Fibroblast of skin of back (primary cell): Measurements from ENCODE around the gene B3GALT5.
A peak's percentile ranks its signal among the peaks of the same experiment; 100 is the strongest.
"Not testable (repeated sequence)": the region's sequence is repeated elsewhere in the genome, so short reads cannot be mapped to it uniquely, and the experiment has no call there.

Experiments used
- DNase-seq: peaks from one replicate; pipeline ENCODE4 v3.0.0-alpha.2; 2013

B3GALT5 gene

GRCh38 chr21:39668369-39668768 is 55.6 kb downstream of the B3GALT5 start:
- DNase-seq = no peak

DNA sequence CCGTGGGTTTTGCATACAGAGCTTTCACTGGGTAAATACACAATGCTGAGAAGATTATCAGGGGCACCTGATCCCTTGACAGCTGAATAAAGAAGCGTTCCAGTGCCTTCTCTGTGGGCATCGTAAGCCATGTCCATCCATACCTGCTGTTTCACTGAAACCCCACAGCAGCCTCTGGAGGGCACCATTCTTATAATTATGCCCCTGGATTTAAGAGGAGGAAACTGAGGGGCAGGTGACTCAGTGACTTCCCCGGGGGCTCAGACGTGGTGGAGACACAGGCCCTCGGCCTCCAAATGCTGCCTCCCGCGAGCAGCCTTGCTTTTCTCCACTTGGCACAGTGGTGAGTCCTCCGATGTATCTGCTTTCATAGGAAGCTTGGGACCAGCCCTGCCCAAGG is 56.7 kb downstream of the B3GALT5 start:
- no peak for DNase-seq

DNA sequence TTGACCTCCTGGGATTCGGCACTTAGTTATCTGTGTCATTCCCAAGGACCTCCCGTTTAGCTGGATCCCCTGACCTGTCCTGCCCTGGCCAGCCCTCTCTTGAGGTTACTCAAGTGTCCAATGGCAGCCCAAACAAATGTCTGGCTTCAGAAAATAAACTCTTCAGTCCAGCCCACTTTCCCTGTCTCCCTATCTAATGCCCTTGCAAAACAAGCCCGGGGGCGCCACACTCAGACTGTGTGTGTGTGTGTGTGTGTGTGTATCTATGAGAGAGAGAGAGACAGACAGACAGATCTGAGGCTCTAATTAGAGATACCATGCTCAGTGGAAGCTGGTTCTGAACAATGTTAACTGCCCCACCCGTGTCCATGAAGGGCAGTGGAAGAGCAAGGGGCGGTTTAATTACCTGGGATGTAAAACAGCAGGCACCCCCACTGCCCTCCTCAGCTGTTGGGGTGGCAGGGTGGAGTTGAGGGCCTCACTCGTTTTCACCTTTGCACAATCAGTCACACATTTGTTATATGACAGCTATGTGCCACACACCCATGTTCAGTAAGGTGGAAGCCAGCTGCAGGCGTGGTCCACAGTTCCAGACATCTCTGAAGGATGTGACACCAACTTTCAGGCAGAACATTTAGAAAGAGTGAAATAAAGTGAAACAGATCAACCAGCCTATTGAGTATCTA is 57.4 kb downstream of the B3GALT5 start:
- no peak for DNase-seq

- DNase-seq = no peak
These were observed 58.0 kb downstream of the B3GALT5 start for GRCh38 chr21:39670701-39671100.

GRCh38 chr21:39671986-39672385 is 59.2 kb downstream of the B3GALT5 start:
- DNase-seq = no peak

DNA sequence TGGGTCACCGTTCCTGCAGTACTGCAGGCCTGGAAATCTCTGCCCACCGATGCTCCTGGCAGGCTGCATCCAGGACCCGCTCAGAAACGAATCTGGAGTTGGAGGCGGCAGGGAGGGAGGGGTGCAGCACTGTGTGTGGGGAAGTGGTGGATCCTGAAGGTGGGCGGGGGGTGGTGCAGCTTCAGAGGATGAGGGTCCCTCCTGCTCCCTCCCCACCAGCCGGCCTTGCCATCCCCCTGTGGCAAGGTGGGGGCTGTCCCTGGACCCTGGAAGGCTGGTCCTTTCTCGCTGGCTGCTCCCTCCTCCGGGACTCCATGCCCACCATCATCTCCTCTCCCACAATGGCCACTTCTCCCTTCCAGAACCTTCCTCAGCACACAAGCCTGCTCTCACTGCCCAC is 60.4 kb downstream of the B3GALT5 start:
- DNase-seq = no peak

DNA sequence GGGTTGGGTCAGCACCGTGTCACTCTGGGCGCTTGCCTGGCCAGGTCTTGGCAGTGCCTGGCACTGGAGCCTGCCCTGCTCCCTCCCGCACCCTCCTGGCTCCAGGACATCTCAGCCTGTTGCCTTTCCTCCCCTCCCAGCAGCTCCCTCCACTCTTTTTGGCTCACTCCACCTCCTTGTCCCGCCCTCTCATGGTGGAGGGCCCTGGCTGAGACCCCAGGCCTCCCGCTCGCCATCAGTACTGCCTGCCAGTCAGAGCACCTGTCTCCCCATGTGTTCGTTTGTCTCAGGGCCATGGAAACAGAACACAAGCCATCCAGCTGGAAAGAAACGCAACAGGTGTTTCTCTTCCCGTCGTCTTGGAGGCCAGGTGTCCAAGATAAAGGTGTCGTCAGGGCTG is 61.0 kb downstream of the B3GALT5 start:
- DNase-seq = no peak

- DNase-seq = no peak
These were observed 62.1 kb downstream of the B3GALT5 start for GRCh38 chr21:39674801-39675200.

- DNase-seq = no peak
These were observed 62.9 kb downstream of the B3GALT5 start for GRCh38 chr21:39675590-39675989.

DNA sequence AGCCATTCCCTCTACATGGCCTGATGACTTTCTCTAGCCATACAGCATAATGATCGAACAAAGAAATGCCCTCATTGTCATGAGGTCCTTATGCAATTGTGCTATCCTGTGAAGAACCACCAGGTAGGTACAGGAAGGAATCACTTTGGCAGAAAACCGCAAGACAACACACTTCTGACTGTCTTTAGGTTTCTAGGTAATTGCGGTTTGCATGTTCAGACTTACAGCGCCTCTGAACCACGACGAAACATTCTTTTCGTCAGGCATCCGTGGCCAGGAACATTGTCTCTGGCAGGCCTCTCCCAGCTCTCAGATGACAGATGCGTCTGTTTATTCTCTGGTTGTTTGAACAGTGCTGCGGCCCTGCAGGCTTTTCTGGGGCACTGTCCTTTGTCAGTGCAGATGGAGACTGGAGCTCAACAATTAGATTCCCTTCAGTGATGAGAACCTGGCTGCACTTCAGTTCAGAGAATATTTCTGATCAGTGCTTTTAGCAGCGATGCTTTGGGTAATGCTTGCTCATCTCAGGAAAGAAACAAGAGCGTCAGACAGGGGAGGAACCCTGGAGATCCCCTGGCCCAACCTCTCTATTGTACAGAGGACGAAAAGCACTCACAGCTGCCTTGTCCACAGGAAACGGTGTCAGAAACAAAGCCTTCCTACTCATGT is 63.4 kb downstream of the B3GALT5 start:
- DNase-seq = peak; percentile 20

- no peak for DNase-seq
These were observed 67.5 kb downstream of the B3GALT5 start for GRCh38 chr21:39680216-39680615.

DNA sequence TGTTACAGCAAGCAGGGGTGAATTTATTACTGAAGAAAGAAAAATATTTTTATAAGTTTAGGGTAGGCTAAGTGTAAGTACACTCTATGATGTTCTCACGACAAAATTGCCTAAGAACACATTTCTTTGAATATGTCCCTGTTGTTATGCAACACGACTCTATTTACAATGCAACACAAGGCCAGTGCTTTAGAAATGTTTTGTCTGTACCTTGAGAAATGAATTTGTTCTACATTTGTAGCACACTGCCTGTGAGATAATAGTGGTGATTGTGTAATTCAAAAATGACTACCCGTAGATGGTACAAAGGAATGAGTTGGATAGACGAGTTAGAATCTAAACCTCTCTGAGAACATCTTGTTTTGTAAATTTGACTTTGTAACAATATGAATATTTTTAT is 68.5 kb downstream of the B3GALT5 start:
- DNase-seq = no peak

DNA sequence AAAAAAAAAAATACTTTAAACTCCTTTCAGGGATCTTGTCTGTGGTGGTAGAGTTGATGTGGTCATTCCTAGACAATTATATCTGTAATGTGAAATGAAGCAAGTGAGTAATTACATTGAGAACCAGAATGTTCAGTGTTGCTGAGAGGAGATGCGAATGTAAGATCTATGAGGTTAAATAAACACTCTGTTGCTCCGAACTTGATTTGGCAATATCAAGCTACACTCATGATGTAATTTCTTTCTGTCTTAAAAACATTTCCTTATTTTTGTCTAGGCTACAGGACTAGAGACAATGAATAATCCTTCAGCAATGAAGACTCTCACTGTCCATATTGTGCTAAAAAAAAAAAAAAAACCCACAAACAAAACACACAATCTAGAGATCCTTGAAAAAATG is 69.1 kb downstream of the B3GALT5 start:
- peak; percentile 91 for DNase-seq

DNA sequence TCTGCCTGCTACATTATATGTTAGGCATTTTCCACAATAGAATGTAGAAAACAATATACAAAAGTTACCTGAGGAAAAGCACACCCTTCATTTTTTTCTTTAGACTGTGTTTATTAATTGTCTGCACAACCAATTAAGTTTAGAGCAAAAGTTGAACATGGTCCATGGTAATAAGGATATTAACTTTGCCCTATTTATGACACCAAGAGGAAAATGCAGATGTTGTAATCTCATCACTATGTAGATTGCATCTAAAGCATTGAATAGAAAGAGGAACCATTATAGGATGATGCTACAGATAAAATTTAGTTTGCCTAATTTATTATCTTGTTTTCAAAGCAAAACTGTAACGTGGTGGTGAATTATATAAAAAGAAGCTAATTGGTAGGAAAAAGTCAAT is 72.5 kb downstream of the B3GALT5 start:
- DNase-seq = no peak

- DNase-seq = no peak
These were observed 73.3 kb downstream of the B3GALT5 start for GRCh38 chr21:39685991-39686390.

DNA sequence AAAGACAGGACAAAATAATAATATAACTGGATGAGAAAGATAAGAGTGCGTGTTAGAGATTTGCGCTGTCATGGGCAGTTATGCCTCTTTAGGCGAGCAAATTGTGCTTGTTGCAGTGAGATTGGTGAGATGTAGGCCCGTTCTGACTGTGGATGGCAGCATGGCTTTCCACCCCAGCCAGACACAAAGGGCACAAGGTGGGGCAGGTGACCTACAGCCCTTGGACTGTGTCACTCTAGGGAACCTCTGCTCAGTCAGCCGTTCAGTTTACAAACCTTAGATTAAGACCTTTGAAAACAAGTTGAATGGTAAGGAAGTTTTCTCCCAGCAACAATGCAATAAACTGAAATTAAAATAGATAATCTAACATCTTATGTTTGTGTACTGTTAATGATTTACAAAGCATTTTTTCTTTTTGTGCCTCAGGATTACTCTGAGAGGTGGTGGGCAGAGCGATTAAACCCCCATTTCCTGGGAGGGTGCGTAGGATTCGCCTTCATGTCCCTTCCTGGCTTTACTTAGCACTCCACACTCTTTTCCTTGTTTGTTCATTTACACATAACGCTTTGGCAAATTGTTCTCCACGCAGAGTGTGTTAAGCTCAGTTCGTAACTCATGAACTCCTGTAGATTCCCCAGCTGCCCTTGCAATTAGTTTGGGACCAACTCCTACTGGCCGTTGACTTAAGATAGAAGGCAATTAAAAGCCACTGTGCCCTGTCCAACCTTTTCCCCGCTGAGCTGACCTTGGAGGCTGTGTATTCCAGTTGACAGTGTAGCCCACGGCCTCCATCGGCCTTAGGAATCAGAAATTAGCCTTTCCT is 74.1 kb downstream of the B3GALT5 start:
- DNase-seq = no peak

DNA sequence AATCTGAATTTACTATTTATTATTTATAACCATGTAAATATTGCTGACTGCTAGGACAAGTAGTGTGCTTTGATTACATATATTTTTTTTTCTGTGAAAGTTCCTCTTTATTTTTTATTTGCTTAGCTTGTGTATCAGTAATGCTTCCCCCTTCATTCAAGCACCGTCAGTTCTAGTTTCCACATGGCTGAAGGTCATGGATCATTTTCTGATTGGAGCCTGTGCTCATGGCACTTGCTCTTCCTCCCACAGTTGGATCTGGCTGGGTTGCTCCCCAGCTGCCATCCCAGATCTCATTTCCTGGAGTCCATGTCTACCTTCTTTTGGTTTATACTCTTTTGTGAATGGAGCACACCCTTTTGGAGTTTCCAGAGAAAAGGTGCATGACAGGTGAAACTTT is 75.3 kb downstream of the B3GALT5 start:
- DNase-seq = no peak

DNA sequence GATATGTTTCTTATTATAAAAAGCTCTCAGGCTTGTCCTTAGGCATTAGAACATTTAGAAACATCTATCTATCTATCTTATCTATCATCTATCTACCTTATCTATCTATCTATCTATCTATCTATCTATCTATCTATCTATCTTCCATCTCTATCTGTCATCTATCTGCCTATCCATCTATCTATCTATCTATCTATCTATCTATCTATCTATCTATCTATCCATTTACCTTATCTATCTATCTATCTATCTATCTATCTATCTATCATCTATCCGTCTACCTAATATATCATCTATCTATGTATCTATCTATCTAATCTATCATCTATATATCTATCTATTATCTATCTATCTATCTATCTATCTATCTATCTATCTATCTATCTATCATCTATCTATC is 77.1 kb downstream of the B3GALT5 start:
- not testable (repeated sequence) for DNase-seq

GRCh38 chr21:39690454-39690853 is 77.7 kb downstream of the B3GALT5 start:
- no peak for DNase-seq

- DNase-seq = no peak
These were observed 82.0 kb downstream of the B3GALT5 start for GRCh38 chr21:39694750-39695149.

DNA sequence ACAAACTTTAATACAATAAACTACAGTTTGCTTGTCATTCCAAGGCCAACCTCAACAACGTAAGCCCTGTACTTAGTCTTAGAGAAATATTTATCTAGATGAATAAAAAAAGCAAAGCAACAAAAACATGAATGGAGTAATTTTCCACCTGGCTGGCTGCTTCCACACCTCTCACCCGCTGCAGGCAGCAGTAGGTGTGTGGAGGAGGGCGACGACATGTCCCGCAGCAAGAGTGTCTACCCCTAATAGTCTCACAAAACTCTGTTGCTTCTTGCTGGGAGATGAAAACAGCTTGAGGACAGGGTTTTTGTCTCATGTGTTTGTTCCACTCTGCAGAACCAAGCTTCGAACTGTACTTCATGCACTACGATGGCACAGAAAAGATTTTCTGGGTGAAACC is 83.5 kb downstream of the B3GALT5 start:
- DNase-seq = no peak

DNA sequence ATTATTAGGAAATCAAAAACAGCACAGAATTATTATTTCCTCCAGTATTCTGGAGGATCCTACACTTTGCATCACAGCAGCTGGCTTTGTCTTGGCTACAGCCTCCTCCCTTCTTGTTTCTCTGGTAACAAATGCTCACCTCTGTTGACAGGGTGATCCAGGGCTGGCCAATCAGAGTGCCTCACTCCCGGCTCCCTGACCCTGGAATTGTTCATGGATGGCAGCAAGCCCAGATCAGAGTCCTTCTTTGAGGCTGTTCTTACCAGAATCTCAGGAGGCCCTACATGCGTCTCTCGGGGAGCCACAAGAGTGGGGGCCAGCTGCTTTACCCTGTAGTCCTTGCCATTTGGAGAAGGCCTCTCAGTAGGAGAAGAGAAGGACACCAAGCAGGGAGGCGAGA is 83.9 kb downstream of the B3GALT5 start:
- no peak for DNase-seq

GRCh38 chr21:39700318-39700717 is 87.6 kb downstream of the B3GALT5 start:
- DNase-seq = no peak

DNA sequence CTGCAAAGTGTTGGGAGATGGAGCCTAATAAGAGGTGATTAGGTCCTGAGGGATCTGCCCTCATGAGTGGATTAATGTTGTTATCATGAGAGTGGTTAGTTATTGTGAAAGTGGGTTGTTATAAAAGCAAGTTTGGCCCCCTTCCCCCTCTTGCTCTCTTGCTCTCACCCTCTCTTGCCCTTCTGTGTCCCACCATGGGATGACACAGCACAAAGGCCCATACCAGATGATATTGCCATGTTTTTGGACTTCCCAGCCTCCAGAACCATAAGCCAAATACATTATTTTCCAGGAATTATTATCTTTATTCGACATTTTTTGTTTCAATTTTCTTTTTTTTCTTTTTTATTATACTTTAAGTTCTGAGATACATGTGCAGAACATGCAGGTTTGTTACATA is 90.8 kb downstream of the B3GALT5 start:
- DNase-seq = no peak
